ENCODE measurements around the gene ZNF222.

ZNF222 gene

GRCh38 chr19:44025217-44025936, at the start of gene ZNF222:
ZNF222 (plus strand) TSS chr19:44025379; CDS start chr19:44025437, 58 bp downstream.
- DNase-seq, result peak; percentile 91

DNA sequence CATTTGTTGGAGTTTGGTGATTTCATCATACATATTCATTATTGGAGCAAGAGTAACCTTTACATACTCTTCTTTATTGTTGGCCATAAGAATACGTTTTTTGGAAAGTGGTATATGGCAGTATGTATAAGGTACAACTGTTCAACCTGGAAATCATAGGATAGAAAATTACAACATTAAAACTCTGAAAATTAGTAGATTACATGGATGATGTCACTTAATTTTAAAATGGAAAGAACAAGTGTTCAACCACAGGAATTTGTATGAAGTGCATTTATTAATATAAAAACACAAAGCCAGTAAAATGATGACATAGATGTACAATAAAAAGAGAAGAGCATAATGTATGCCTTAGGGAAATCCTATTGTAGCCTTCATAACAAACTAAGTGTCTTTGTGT, 48.4 kb upstream of the ZNF222 start:
- DNase-seq, result no peak

GRCh38 chr19:43983544-43983911, 41.7 kb upstream of the ZNF222 start:
- DNase-seq, result no peak

- peak; percentile 97 for DNase-seq
Measured at GRCh38 chr19:43983912-43984686, 41.1 kb upstream of the ZNF222 start, which contains the start of gene ZNF155. ZNF155 (plus strand) TSS chr19:43984188; CDS start chr19:43988544, 4,356 bp downstream.

GRCh38 chr19:43984687-43985000, 40.5 kb upstream of the ZNF222 start:
- DNase-seq, result no peak

- peak; percentile 35 for DNase-seq
Measured at GRCh38 chr19:43997631-43998290, 27.4 kb upstream of the ZNF222 start.

DNA sequence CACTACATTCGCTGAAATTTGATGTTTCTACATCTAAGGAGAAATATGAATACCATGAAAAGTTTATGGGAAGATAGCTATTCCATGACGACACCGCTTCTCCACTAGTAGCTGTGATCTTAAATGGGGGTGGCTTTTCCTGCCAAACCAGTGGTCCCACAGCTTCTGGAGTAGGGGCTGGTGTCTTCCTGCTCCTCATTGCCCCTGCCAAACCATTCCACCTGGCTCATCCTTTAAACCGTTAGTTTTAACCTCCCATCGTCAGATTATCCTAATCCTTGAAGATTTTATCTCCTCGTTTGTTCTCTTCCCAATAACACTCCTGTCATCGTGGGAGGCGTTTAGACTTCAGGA, 23.0 kb upstream of the ZNF222 start:
- DNase-seq, result no peak

DNA sequence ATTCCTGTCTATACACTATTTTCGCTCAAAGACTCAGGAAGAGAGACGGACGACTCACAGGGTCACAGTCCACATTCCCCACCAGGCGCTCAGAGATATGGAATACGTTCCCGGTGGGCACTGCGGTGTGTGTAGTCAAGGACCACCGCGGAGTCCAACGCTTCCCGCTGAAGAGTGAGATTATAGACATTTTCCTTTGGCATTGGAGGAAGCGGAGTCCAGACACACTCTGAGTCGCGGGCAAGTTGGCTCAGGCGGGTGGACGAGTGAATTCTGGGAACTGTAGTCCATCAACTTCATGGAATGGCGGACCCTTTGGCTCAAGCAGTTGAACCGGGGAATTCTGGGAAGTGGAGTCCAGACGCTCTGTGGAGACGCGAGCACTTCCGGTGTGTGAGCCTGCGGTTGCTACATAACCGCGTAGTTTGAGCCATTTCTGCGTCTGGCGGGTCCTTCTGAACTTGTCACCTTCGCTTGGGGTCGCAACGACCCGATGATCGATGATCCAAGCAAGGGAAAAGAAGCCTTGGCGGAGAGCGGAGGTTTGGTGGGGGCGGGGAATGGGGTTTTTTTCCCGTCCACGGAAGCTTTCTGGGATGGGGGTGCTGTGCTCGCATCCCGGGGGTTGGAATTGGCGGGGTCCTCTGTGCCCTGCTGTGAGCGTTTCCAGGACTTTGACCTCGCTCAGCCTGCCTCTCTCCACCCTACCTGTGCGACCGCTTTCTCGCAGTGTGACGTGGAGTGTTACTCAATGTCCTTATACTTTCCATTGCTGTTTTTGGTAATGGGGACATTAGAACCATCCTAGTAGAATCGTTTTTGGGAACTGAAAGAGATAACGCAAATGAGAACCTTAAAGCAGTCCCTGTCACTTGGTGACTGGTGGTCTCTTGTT, 22.4 kb upstream of the ZNF222 start, which contains the start of gene ZNF230:
ZNF230 (plus strand) TSS at position 392 of the 895 bp plus-strand sequence. CDS start 4,122 bp downstream, outside the sequence.
- DNase-seq, result peak; percentile 96

GRCh38 chr19:44003461-44004009, 21.6 kb upstream of the ZNF222 start:
- DNase-seq, result peak; percentile 32

DNA sequence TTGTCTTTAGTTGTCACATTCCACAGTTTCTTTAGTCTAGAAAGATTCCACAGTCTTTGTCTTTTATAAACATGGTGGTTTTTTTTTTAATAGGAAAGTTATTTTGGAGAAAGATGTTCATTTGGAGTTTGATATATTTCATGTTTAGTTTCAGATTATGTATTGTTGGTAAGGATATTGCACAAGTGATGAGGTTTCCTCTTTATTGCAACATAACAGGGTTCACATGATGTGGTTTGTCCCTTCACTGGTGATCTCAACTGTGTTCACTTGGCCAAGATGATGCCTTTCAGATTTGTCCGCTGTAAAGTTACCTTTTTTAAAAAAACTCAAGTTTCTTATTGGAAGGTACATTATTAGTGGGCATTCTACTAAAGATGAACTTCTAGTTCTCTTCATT, 19.2 kb upstream of the ZNF222 start:
- DNase-seq, result no peak

- no peak for DNase-seq
Measured at GRCh38 chr19:44007473-44007872, 17.7 kb upstream of the ZNF222 start.

DNA sequence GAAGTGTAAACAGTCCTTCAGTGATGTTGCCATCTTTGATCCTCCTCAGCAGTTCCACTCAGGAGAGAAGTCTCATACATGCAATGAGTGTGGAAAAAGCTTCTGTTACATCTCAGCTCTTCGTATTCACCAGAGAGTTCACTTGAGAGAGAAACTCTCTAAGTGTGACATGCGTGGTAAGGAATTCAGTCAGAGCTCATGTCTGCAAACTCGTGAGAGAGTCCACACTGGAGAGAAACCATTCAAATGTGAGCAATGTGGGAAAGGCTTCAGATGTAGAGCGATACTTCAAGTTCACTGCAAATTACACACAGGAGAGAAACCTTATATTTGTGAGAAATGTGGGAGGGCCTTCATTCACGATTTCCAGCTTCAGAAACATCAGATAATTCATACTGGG, 14.7 kb upstream of the ZNF222 start:
- DNase-seq, result no peak

GRCh38 chr19:44019498-44019897, 5.7 kb upstream of the ZNF222 start:
- no peak for DNase-seq

DNA sequence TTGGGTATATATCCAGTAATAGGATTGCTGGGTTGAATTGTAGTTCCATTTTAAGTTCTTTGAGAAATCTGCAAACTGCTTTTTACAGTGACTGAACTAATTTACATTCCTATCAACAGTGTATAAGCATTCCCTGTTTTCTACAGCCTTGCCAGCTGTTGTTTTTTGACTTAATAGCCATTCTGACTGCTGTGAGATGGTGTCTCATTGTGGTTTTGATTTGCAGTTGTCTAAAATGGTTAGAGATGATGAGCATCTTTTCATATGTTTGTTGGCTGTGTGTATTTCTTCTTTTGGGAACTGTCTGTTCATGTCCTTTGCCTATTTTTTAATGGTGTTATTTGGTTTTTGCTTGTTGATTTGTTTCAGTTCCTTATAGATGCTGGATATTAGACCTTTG, 4.0 kb upstream of the ZNF222 start:
- DNase-seq, result no peak

DNA sequence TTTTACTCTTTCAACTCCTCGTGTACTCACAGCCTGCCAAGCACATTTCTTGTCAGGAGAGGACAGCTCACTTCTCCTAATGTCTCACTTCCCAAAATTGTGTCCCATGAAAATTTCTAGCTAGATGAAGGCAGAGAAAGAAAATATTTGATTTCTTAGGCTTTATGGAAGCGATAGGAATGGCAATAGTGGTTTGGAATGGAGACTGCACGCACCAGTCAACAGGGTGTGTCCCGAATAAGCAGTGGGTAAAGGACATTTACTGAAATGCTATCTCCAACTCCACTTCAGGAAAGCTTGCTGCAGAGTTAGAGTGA, 321 bp upstream of the ZNF222 start:
- DNase-seq, result no peak

DNA sequence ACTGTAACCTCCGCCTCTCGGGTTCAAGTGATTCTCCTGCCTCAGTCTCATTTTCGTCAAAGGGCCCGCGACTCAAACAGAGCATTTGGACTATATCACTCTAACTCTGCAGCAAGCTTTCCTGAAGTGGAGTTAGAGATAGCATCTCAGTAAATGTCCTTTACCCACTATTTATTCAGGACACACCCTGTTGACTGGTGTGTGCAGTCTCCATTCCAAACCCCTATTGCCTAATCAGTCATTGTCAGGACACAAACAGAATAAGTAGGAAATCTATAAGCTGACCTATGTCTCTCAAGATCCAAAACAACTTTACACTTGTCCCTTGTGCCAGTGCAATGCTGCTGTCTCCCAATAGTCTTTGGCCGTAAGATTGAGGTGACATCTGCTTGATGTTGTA, 1.4 kb downstream of the ZNF222 start:
- no peak for DNase-seq

- no peak for DNase-seq
Measured at GRCh38 chr19:44032001-44032610, 6.9 kb downstream of the ZNF222 start.

DNA sequence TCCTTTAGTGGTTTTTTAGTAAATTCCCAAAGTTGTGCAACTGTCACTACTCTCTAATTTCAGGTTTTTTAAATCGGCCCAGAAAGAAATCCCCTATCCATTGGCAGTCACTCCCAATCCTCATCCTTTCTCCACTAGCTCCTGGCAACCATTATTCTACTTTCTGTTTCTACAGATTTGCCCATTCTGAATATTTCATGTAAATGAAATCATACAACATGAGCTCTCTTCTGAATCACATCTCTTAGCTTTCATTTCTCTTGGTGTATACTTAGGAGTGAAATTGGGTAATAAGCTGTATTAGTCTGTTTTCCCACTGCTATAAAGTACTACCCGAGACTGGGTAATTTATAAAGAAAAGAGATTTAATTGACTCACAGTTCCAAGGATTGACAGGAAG, 17.0 kb downstream of the ZNF222 start:
- DNase-seq, result no peak

DNA sequence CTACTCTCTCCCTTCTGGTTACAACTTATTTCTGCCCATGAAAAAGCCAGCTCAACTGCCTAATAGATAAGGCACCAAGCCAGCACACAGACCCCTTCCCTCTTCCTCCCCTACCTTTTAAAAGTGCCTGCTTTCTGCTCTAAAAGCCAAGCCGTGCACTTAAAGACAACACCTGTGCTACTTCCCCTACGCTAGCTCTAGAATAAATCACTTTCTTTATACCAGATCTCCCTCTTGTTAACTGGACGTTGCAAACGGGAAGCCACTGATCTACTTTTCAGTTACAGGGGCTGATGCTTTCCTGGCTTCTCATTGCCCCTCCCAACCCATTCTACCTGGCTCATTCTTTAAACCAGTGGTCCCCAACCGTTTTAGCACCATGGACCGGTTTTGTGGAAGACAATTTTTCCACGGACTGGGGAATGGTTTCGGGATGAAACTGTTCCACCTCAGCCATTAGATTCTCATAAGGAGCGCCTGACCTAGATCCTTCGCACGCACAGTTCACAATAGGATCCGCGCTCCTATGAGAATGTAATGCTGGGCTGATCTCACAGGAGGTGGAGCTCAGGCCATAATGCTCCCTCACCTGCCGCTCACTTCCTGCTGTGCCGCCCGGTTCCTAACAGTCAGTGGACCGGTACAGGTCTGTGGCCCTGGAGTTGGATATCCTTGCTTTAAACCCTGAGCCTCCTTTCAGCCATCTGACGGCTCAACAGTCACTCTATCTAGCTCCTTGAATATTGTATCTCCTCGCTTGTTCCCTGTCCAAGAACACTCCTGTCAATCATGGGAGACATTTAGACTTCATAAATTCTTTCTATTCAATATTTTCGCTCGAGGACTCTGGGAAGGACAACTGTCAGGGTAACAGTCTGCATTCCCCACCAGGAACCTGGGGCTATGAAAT, 25.8 kb downstream of the ZNF222 start:
- peak; percentile 6 for DNase-seq

DNA sequence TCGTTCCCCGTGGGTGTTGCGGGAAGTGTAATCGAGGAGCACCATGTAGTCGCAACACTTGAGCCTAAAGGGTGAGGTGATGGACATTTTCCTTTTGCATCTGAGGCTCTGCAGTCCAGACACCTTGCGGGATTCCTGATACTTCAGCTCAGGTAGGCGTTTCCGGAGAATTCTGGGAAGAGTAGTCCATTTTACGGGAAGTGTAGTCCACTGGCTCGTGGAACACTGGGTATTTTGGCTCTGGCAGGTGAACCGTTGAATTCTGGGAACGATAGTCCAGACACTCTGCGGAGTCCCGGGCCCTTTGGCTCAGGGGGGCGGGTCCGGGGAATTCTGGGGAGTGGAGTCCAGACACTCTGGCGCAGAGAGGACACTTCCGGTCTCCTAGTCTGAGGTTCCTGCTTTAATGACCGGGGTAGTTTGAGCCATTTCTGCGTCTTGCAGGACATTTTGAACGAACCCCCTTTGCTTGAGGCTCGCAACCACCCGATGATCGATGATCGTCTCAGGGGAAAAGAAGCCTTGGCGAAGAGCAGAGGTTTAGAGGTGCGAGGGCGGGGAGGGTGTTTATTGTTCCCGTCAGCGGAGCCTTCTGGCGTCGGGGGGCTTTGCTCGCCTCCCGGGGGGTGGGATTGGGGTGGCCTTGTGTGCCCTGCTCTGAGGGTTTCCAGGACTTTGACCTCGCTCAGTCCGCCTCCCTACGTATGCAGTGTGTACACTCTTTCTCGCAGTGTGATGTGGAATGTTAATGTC, 26.6 kb downstream of the ZNF222 start, which contains the start of gene ZNF223:
ZNF223 (plus strand) TSS at position 387 of the 753 bp plus-strand sequence. CDS start 3,141 bp downstream, outside the sequence.
- DNase-seq, result peak; percentile 94

All from EL (cell line).